Stimulated activated CD8-positive, alpha-beta memory T cell treated with anti-CD3 and anti-CD28 coated beads, Interleukin-2, amount 100 ng/mL, for 1 hour (primary cell): ENCODE measurements around the gene GNAO1.

Experiments used
- DNase-seq, 2 donors: peaks; one replicate each; pipeline ENCODE4 v3.0.0-alpha.2; 2020; ENCODE audit warnings: low read depth in 2 of 2

GNAO1 gene

GRCh38 chr16:56191156-56191815 lies at the start of gene GNAO1:
Gene GNAO1 (plus strand): TSS chr16:56191489. CDS start chr16:56192236, 747 bp downstream.
- peak; percentile 27 to 43 for DNase-seq

- DNase-seq = no peak
Observed at GRCh38 chr16:56143666-56144065, 47.6 kb upstream of the GNAO1 start.

- no peak for DNase-seq
Observed at GRCh38 chr16:56145369-56145768, 45.9 kb upstream of the GNAO1 start.

GRCh38 chr16:56151621-56152020 lies 39.7 kb upstream of the GNAO1 start:
- DNase-seq = no peak

GRCh38 chr16:56161658-56162057 lies 29.6 kb upstream of the GNAO1 start:
- DNase-seq = no peak

DNA sequence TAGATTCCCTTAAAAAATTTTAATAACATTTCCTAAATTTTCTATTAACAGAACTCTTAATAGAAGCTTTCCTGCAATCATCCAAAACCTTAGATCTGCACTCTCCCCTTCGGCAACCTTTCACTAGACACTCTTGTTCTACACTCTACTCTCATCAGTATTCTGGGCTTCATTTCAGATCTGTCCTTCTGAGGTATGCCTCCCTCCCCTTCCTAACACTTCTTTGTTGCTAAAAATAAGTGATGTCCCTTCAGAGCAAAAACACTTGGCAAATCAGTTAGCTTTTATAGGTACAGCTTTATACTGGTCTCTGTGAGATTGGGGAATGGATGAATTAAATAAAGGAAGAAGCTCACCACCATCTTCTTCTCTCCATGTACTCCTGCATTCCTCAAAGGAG lies 28.2 kb upstream of the GNAO1 start:
- DNase-seq = no peak

DNA sequence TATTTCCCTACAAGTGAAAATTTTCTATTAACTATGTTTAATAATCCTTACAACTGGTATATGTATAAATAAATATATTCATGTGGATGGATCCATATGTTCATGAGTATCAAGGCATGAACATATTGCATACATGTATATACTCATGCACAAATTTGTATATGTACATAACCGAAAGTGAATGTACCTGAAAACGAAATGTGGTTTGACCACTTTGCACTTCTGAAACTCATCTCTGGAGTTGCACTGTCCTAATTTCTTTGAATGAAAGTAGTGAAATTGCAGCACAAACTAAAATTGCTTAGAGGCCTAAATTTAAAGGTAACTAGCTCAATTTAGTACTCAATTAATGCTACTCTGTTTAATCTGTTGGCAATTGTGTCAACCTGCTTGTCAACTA lies 27.4 kb upstream of the GNAO1 start:
- no peak for DNase-seq

DNA sequence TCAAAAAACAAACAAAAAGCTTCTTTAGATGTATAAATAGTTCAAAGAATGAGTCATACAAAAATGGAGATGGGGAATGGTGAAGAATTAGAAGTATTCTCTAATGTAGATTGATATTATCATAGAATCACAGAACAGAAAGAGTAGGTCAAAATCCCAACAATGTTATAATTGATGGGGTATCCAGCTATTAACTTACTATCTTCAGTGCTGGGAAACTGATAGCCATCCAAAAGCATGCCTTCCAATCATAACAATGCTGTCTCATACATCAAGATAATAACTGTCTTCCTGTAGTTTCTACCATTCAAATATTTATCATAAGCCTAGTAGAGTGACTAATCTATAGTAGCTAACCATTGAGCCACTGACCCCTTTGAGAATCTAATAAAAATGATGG lies 26.7 kb upstream of the GNAO1 start:
- no peak for DNase-seq

DNA sequence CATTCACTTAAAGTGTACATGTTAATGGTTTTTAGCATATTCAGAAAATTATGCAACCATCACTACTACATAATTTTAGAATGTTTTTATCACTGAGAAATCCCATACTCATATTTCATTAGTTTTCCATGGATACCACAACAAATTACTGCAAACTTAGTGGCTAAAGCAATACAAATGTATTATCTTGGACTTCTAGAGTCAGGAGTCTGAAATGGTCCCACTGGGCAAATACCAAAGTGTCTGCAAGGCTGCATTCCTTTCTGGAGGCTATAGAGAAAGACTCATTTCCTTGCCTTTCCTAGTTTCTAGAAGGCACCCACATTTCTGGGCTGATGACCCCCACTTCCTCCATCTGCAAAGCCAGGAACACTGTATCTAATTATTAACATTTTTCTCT lies 16.9 kb upstream of the GNAO1 start:
- DNase-seq = no peak

GRCh38 chr16:56181401-56181800 lies 9.9 kb upstream of the GNAO1 start:
- DNase-seq = no peak

DNA sequence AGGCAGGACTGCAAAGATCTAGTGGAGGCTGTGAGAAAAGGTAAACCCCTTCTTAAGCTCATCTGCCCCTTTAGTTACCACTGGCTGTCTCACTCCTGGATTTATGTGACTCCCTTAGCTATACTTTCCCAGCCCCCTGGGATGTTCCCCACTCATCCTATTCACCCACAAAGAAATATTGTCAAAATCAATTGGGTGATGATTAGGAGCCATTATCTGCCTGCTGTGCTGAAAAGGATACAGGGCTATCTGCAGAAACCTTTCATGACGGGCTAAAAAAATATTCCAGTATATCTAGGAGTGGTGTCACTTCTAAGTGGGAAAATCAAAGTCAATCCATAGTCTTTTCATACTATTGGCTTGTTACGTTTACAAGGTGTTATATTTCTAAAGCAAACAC lies 8.0 kb upstream of the GNAO1 start:
- no peak for DNase-seq

DNA sequence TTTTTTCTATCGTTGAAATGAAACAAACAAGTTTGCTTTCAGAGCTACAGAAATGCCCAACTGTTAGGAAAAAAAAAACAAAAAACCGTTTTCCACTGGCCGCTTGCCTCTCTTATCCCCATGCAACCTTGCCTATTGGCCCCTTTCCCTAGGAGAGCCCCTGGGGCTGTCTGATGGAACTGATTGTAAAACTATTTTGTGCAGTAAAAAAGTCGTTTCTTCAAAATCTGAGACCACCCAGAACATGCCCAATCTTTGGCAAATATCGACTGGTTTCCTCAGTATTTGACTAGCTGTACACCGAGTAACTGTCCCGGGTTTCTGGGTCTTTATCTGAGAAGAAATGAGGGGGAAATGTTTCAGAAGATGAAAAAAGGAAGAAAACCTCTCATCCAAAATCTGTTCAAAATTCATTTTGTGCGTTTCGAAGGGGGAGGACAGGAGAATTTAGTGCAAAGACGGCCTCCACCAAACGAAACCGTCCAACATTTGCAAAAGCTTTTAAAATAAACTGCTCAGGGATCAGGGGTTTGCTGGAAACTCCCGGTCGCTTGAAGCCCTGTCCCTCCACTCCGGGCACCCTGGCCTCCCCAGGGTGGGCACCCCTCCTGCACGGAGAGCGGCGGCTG lies 1.1 kb upstream of the GNAO1 start:
- DNase-seq = no peak

DNA sequence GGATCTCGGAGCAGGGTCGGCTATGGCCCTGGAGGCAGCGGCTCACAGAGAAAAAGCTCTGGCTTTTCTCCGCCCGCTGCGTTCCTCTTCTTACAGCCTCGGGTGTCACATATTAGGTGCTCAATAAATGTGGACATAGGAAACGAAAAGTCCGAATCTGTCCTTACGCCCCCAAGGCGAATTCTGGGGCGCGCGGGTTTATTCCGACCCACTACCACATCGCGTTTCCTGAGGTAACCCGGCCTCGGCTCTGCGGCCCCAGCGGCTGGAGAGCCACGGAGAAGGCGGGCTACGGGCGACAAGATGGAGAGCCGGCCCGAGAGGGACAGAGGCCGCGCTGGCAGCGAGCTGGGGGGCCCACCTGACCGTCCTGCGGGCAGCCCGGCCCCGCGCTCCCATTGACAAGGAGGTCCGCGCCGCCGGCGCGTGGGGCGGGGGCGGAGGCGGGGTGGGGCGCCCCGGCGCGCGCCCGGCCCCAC lies 573 bp upstream of the GNAO1 start:
- no peak for DNase-seq

DNA sequence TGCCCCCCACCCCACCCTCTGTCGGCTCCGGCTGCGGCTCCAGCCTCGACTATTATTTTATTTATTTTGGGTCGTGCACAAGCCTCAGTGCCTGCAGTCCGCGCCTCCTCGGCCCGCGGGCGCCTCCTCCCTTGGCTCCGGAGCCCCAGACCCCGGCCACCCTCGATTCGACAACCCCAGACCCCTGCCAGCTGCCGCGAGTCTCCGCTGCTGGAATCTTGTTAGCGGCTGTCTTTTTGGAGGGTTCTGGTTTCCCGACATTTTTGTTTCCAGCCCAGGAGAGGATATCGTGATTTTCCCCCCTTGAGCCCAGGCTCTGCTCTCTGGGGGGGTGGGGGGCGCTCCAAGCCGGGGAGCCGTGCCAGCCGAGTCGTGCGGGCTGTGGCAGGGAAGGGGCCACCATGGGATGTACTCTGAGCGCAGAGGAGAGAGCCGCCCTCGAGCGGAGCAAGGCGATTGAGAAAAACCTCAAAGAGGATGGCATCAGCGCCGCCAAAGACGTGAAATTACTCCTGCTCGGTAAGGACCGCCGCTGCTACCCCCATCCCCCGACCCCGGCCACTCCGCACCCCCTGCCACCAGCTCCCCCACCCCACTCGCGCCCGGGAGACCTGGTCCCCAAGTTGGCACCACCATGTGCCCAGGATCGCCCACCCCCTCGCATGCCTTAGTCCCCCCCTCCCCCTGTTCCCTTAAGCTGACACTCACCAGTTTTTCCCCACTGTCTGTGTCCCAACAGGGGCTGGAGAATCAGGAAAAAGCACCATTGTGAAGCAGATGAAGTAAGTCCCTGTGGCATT lies 746 bp downstream of the GNAO1 start:
- no peak for DNase-seq

GRCh38 chr16:56192635-56192945 lies 1.3 kb downstream of the GNAO1 start:
- DNase-seq = no peak

DNA sequence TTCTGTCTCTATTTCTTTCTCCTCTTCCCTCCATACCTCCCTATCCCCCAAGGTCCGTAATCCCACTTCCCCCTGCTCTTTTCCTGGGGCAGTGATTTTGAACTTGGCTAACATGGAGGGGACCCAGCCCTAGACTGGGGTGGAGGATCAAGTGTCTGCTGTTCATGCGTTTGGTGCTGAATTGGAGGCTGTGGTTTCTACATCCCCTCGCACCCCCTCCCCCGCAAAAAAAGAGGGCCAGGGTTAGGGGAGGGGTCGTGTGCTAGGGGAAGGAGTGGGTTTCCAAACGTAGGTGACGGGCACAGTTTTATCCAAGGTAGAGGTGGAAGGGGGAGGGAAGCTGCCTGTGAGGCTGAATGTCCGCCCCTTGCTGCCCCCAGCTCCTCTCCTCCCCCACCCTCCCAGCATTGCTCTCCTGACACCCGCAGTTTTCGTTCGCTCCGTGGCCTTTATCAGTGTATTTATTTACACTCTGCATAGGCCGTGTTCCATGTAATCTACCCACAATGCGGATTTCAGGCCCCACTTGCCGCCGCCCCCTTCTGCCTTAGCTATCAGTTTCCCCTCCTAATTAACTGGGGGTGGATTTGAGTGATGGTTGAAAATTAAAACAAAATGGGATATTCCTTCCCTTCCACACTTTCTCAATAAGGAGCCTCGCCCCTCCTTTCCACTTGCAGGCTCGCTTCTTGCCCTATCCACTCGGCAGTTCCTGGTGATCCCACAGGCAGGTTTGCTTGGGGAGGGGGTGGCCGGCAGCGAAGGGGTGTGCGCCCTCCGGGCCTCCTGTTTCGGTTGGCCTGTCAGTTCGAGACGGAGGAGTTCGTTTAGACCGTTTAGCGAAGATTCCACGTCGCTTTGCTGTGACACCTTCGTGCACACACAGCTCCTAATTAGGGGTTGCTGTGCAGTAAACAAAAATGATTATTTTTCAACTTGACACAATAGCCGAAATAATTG lies 2.0 kb downstream of the GNAO1 start:
- DNase-seq = no peak

- DNase-seq = peak; percentile 24 to 31
Observed at GRCh38 chr16:56193951-56194726, 2.9 kb downstream of the GNAO1 start.

DNA sequence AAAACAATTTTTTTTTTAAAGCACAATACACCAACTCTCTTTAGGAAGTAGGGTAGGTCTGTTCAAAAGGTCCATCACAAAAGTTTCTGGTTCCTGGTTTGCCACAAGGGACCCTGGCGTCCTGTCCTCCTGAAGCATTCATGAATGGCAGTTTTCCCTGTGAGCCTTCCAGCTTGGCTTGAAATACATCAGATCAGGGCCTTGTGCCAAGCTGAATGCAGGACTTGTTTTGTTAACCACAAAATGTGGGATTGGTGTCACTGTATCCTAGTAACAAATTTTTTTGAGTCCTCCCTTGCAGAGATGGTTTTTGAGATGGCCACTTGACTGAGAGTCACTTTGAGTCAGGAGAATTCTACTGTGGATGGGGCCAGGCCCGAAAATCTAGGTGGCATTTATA lies 3.9 kb downstream of the GNAO1 start:
- DNase-seq = no peak

- DNase-seq = no peak
Observed at GRCh38 chr16:56196381-56196780, 5.1 kb downstream of the GNAO1 start.

DNA sequence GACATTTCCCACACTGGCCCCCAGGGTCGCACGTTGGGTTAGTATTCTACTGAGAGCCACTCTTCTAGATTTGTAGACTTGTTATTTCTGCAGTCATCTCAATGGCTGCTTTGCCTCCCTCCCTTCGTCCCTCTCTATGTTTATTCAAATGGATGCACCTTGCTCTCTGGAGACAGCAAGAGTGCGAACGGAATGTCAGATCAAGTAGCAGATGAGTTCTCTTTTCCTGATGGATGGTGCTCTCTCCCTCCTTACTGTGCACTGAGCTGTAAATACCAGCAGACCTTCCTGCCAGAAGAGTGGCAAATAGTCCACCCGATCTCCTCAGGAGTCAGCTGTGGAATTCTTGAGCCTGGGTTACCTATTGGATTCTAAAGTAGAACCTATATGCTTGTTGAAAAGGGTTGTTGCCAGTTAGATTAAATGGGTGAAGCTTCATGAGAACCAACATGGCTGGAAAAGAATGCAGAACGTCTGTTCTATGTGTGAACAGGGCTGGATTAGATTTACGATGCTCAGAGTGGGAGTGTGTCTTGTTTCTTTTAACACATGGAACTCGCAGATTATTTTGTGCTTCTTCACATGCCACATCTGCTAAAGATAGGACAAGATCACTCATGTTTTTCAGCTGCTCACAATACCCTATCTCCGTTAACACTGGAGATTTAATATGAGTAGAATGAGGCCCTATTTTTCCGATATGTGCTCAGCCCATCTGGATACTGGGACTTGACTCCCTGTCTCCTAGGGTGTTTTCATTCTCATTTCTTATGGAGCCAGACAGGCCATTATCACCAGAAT lies 6.1 kb downstream of the GNAO1 start:
- no peak for DNase-seq
